GM23248 (cell line): Measurements from ENCODE around the gene POFUT1.

Source experiments
- EZH2 ChIP-seq: fragments of 200-600 bp; sonication (generic); IDR thresholded peaks from 2 replicates; pipeline ENCODE4 v1.6.1; 2018; ENCODE audit warnings: antibody characterized with exemption, mild to moderate bottlenecking; ENCODE audit not compliant: insufficient read depth, poor library complexity, severe bottlenecking
- EZH2phosphoT487 ChIP-seq: fragments of 200-600 bp; sonication (generic); IDR thresholded peaks from 2 replicates; pipeline ENCODE4 v1.6.1; 2018; ENCODE audit warnings: antibody characterized with exemption, moderate library complexity, mild to moderate bottlenecking, low read depth; ENCODE audit not compliant: insufficient read depth

DNA sequence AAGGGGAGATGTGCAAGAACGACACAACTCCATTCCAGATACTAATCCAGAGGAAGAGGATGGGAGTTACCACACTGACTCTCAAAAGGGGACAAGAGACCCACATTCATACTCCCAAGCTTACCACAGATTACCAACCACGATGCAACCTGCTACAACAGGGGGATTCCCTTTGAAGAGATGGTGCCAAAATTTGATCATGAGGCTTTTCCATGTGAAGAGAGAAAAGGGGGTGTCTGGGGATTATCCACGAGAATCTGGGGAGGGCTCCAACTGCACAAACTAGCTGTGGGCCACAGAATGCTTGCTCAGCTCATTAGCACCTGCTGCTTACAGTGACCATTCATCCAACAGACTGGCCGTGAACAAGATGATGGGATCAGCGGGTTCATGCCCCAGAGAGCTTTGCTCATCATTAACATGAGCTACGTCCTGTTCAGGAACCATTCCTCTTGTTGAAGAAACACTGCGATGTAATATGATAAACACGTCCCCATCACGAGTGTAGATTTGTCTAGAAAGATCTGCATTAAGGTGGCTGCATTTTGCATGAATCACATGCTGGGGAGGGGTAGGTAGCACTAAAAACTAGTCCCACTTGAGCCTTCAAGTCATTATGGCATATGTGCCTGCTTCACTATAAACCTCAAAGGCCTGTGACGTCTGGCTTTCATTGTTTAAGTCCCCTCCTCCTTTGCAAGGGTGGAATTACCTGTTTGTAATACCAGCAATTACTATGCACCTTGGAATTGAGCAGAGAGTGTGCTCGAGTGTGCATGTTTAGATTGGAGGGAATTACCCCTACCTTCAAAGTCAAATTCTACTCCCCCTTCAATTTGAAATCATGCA, 4.1 kb upstream of the POFUT1 start:
- TF ChIP-seq EZH2 (no peak), EZH2phosphoT487 (no peak)
